ENCODE results near the gene LAMB2.

DNA sequence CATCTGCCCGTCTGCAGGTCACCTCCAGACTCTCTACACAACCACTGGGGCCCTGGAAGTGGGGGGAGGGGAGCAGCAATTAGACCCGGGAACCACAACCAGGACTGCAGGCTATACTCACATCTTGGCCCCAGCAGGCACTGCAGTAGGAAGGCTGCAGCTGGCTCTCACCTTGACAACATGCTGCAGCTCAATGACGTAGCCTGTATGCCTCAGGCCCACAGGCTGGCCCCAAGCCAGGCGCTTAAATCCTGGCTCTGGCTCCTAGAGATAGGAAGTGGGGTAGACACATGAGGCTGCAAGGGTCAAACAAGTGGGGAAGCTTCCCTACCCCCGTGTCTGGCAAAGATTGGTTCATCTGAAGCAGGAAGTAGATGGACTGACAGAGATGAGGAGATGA lies 34.4 kb downstream of the LAMB2 start:
- no peak for TF ChIP-seq CTCF (IDR thresholded peaks at IDR 0.05)
- TF ChIP-seq EZH2phosphoT487 (IDR thresholded peaks at IDR 0.05), result no peak
- TF ChIP-seq EZH2 (IDR thresholded peaks at IDR 0.05), result no peak
